ENCODE data around the gene BICC1.

The BICC1 gene

GRCh38 chr10:58715061-58715460 is 202.4 kb downstream of the BICC1 start:
- no peak for DNase-seq

GRCh38 chr10:58718596-58718995 is 205.9 kb downstream of the BICC1 start:
- no peak for DNase-seq

GRCh38 chr10:58721601-58722281 is 209.1 kb downstream of the BICC1 start:
- DNase-seq: no peak

- DNase-seq: no peak
Observed at GRCh38 chr10:58723186-58723585, 210.5 kb downstream of the BICC1 start.

GRCh38 chr10:58723966-58724365 is 211.3 kb downstream of the BICC1 start:
- no peak for DNase-seq

- DNase-seq: no peak
Observed at GRCh38 chr10:58724781-58725180, 212.1 kb downstream of the BICC1 start.

- DNase-seq: no peak
Observed at GRCh38 chr10:58725901-58726300, 213.2 kb downstream of the BICC1 start.

- DNase-seq: no peak
Observed at GRCh38 chr10:58727633-58728032, 215.0 kb downstream of the BICC1 start.

GRCh38 chr10:58731276-58731675 is 218.6 kb downstream of the BICC1 start:
- DNase-seq: no peak

- DNase-seq: no peak
Observed at GRCh38 chr10:58733436-58733835, 220.8 kb downstream of the BICC1 start.

- DNase-seq: no peak
Observed at GRCh38 chr10:58734116-58734515, 221.4 kb downstream of the BICC1 start.

GRCh38 chr10:58734664-58735063 is 222.0 kb downstream of the BICC1 start:
- DNase-seq: no peak

GRCh38 chr10:58735087-58735486 is 222.4 kb downstream of the BICC1 start:
- no peak for DNase-seq

GRCh38 chr10:58740620-58741369 is 228.1 kb downstream of the BICC1 start:
- no peak for DNase-seq

- DNase-seq: no peak
Observed at GRCh38 chr10:58741673-58742072, 229.0 kb downstream of the BICC1 start.

GRCh38 chr10:58742141-58742540 is 229.5 kb downstream of the BICC1 start:
- no peak for DNase-seq

GRCh38 chr10:58743466-58744115 is 230.9 kb downstream of the BICC1 start:
- peak; percentile 2 for DNase-seq

GRCh38 chr10:58746474-58747185 is 234.0 kb downstream of the BICC1 start:
- DNase-seq: no peak

- no peak for DNase-seq
Observed at GRCh38 chr10:58747687-58748086, 235.0 kb downstream of the BICC1 start.

- DNase-seq: no peak
Observed at GRCh38 chr10:58752665-58753064, 240.0 kb downstream of the BICC1 start.

- no peak for DNase-seq
Observed at GRCh38 chr10:58753425-58753824, 240.8 kb downstream of the BICC1 start.

GRCh38 chr10:58754469-58755339 is 242.0 kb downstream of the BICC1 start:
- no peak for DNase-seq

- no peak for DNase-seq
Observed at GRCh38 chr10:58755340-58755610, 242.6 kb downstream of the BICC1 start.
